GM18505 (cell line): Measurements from ENCODE around the gene ANKS4B.

Source experiments
- ATAC-seq: cut with Tn5 transposase; IDR thresholded peaks from one replicate; pipeline ENCODE4 v1.9.1; 2021; ENCODE audit not compliant: unreplicated experiment
- POLR2A ChIP-seq: IDR thresholded peaks from 4 replicates; pipeline ENCODE4 v1.6.1; 2011; ENCODE audit warnings: borderline replicate concordance; ENCODE audit not compliant: insufficient read depth, insufficient read length; ENCODE audit errors: extremely low read depth

Gene ANKS4B

DNA sequence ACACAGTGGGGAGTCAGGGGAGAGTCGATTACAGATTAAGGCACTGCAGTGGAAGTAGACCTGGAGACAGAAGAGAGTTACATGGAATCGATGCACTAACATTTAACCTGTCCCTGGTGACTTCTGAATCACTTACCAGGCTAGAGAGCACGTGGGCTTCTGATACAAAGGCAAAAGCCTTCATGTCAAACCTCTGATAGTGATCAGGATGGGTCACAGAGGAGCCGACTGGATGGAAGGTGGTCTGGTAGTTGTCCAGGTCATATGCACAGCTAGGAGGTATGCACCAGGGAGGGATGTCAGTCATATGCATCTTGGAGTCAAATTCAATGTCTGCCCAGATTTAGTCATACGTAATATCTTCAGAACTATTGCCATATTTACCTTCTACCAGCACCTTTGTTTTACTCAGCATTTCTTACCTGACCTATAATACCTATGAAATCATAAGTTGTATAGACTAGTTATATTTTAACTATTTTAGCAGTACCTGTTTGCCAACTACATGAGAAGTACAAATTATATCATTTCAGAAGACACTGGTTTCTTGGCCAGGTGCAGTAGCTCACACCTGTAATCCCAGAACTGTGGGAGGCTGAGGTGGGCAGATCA, 33.8 kb upstream of the ANKS4B start:
- no peak for TF ChIP-seq POLR2A
- ATAC-seq: no peak

GRCh38 chr16:21203155-21203797, 30.2 kb upstream of the ANKS4B start:
- TF ChIP-seq POLR2A: no peak
- ATAC-seq: no peak

GRCh38 chr16:21205303-21205702, 28.2 kb upstream of the ANKS4B start:
- TF ChIP-seq POLR2A: no peak
- no peak for ATAC-seq

GRCh38 chr16:21206550-21206949, 26.9 kb upstream of the ANKS4B start:
- no peak for TF ChIP-seq POLR2A
- no peak for ATAC-seq

DNA sequence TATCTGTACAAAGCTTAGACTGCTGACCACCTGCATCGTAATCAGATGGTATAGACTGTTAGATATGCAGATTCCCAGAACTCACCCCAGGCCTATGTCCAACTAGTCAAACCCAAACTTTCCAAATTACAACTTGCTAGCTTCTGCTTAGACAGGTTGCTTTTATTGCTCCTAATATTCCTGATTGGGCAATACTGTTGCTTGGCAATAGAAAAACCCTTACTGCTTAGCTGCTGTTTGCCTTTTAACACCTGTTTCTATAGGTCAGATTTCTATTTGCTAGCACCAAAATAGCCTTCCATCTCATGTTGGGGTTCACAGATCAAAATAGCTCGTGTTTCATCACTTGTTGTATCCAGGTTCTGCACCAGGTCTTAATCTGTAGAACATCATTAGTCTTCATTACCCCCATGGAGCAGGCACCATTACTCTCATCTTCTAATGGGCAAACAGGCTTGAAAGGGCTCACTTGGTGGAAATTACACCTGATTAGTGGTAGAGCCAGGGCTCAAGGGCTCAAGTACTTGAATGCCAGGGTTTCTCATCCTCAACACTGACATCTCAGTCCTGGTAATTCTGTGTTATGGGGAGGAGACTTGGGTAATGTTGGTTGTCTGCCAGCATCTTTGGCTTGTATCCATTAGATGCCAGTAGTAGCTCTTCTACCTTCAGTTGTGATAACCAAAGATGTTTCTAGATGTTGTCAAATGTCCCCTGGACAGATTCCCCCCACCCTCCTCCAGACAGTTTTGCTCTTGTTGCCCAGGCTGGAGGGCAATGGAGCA, 24.9 kb upstream of the ANKS4B start:
- TF ChIP-seq POLR2A: no peak
- no peak for ATAC-seq

DNA sequence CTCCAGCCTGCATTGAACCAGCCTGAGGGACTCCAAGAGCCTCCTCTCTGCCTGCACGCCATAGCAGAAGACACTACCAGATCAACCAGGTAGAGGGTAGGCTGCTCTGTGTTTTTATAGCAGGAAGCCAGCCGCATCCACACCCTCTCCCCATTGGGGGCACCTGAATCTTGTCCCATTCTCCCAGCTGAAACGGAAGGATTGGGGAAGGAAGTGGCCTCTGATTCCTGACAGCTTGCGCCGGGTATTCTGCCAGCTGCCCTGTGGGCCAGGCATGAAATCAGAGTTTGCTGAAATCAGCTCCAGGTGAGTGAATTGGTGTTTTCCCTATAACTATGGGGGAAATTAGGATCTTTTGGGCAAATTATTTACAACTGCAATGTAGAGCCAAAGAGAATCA, 22.0 kb upstream of the ANKS4B start, which contains the start of gene ZP2:
TSS of gene ZP2 (minus strand) at position 89 of the 400 bp plus-strand sequence. CDS start at position 62, 27 bp downstream.
- TF ChIP-seq POLR2A: no peak
- ATAC-seq: no peak

GRCh38 chr16:21214086-21214485, 19.4 kb upstream of the ANKS4B start:
- ATAC-seq: no peak

DNA sequence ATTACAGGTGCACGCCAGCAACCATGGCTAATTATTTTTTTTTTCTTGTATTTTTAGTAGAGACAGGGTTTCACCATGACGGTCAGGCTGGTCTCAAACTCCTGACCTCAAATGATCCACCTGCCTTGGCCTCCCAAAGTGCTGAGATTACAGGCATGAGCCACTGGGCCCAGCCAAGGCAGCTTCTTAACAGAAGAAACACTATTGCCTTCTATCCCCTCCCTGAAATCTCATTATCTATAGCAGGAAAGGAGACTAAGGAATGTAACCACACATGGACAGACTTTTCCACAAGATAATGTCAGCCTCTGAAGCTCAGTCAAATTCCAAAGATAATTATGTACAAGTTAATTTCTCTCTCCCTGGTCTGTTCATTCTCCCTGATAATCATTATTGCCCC, 16.4 kb upstream of the ANKS4B start:
- ATAC-seq: no peak

More at GRCh38 chr16:21214086-21214485, 19.4 kb upstream of the ANKS4B start:
- TF ChIP-seq POLR2A: no peak

DNA sequence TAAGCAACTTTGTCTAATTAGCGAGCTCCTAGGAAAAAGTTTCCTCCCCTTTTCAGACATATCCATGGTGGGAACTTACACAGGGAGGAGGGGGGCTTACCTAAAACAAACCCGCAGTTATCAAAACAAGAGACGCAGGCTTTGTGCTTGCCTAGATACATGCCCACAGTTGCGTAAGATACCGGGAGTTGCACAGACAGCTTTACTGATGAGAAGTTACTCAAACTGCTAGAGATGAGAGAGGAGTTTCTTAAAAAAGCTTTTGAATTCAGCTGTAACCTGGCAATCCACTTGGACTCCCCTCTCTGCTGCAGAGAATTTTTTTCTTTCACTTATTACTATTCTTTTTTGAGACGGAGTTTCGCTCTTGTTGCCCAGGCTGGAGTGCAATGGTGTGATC, 15.3 kb upstream of the ANKS4B start:
- no peak for ATAC-seq

More for the DNA sequence above, 16.4 kb upstream of the ANKS4B start:
- TF ChIP-seq POLR2A: no peak

GRCh38 chr16:21219551-21219950, 13.9 kb upstream of the ANKS4B start:
- TF ChIP-seq POLR2A: no peak
- no peak for ATAC-seq

More for the DNA sequence above, 15.3 kb upstream of the ANKS4B start:
- no peak for TF ChIP-seq POLR2A

DNA sequence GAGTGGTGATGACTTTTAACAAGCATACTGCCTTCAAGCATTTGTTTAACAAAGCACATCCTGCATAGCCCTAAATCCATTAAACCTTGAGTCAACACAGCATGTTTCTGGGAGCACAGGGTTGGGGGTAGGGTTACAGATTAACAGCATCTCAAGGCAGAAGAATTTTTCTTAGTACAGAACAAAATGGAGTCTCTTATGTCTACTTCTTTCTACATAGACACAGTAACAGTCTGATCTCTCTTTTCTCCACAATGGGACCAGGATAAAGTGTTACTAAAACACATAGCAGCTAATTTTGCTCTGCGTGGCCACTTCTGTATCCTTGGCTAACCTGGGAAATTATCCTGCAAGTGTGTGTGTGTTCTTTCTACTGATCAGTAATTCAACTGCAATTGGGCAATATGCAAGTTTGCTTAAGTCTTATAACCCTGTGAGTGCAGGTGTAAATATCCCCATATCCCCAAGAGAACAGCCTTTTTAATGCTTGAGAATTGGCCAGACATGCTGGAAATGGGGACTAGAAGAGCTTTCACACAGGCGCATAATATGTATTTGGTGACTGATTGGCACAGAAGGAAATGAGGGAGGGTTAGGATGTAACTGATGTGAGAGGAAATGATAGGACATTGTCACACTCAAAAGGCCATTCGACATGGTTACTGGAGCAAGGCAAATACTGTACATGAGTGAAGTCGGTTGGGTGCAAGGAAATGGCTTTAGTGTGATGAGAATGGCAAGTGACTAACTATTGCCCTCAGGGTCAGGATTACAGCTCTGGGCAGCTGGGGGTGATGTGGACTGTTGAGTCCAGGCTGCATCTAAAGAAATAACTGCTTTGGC, 10.8 kb upstream of the ANKS4B start:
- no peak for TF ChIP-seq POLR2A
- ATAC-seq: no peak

DNA sequence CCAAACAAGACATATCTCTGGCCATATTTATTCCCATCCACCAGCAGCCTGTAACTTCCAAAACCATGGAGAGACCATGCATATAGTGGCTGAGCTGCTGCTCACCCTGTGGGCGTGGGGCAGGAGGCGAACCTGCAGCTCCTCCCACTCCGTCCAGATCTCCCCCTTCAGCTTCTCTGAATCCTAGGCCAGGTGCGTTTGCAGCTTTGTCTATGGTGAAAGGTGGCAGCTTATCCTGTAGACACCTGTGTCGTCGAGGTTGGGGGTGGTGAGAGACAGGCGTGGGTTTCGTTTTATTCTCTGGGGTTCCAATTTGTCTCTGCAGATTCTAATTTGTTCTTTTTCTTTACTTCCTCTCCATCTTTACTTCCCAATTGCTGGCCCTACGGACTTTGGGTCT, 9.7 kb upstream of the ANKS4B start:
- TF ChIP-seq POLR2A: no peak
- ATAC-seq: no peak

- ATAC-seq: no peak
- TF ChIP-seq POLR2A: no peak
Measured at GRCh38 chr16:21224800-21225199, 8.7 kb upstream of the ANKS4B start.
